ENCODE results near the gene ZNF277. TPM values are rescaled to one million over a fixed set of nuclear protein-coding genes. Genes with fewer than 3 reads are reported as not detected.
"Not testable (repeated sequence)": the region's sequence is repeated elsewhere in the genome, so short reads cannot be mapped to it uniquely, and the experiment has no call there.

The ZNF277 gene
- total RNA-seq, 2 donors from 2014 or later = 20.3 to 20.4 TPM

GRCh38 chr7:112386619-112387018 is 180.1 kb downstream of the ZNF277 start:
- DNase-seq = no peak
- no peak overlapping the region for H3K27ac ChIP-seq (ENCODE audit: low read depth, low read length)
- Mint-ChIP-seq H3K27ac (no peak overlapping the region), H3K4me1 (no peaks in the 10 kb centered on the region), H3K9me3 (no peaks in the 10 kb centered on the region), H3K27me3 (ENCODE audit: insufficient read depth) (no peaks in the 10 kb centered on the region), H3K4me3 (no peak overlapping the region), H3K36me3 (ENCODE audit: low read depth) (no peaks in the 10 kb centered on the region)
- H3K4me3 ChIP-seq (ENCODE audit: low read length) = no peak overlapping the region
- no peaks in the 10 kb centered on the region for H3K27me3 ChIP-seq (ENCODE audit: control insufficient read depth, insufficient read depth, low read length, poor library complexity, severe bottlenecking)
- 100% methylated on average over 1 of the region's 1 CpG for WGBS, 2 experiments (ENCODE audit: insufficient coverage in 1 of 2, insufficient read length in 1 of 2)
- TF ChIP-seq CTCF (conservative IDR thresholded peaks at IDR 0.05) = no peak
- no peaks in the 10 kb centered on the region for H3K36me3 ChIP-seq (ENCODE audit: control insufficient read depth, insufficient read depth, low read length)
- H3K4me1 ChIP-seq (ENCODE audit: control insufficient read depth, insufficient read depth, low read length) = no peaks in the 10 kb centered on the region
- no peak overlapping the region for H3K9ac ChIP-seq (ENCODE audit: extremely low read depth, low read length, poor library complexity, severe bottlenecking)
- no peaks in the 10 kb centered on the region for H3K9me3 ChIP-seq (ENCODE audit: control insufficient read depth, low read length)

DNA sequence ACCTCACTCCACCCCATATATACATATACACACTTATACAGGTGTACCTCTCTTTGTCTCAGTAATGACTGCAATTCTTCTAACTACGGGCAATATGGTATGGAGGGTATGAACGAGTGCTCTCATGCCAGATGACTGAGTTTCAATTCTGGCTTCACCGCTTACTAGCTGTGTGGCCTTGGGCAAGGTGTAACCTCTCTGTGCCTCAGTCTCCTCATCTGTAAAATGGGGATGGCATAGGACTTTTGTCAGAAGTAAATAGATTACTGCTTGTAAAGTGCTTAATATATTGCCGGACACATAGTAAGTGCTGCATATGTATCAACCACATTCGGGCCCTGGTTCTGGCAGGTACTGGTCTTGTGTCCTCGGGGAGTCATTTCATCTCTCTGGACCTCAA is 183.7 kb downstream of the ZNF277 start:
- Histone ChIP-seq H3K4me1 (ENCODE audit: control insufficient read depth, insufficient read depth, low read length) (no peaks in the 10 kb centered on the region), H3K9me3 (ENCODE audit: control insufficient read depth, low read length) (no peaks in the 10 kb centered on the region), H3K36me3 (ENCODE audit: control insufficient read depth, insufficient read depth, low read length) (no peaks in the 10 kb centered on the region), H3K4me3 (ENCODE audit: low read length) (no peak overlapping the region), H3K9ac (ENCODE audit: extremely low read depth, low read length, poor library complexity, severe bottlenecking) (no peak overlapping the region), H3K27me3 (ENCODE audit: control insufficient read depth, insufficient read depth, low read length, poor library complexity, severe bottlenecking) (no peaks in the 10 kb centered on the region), H3K27ac (ENCODE audit: low read depth, low read length) (no peak overlapping the region)
- Mint-ChIP-seq H3K4me3 (no peak overlapping the region), H3K27ac (no peak overlapping the region), H3K4me1 (peaks cover 6% of the 10 kb centered on the region), H3K27me3 (ENCODE audit: insufficient read depth) (no peaks in the 10 kb centered on the region), H3K9me3 (no peaks in the 10 kb centered on the region), H3K36me3 (ENCODE audit: low read depth) (no peaks in the 10 kb centered on the region)
- 92 to 93% methylated on average over 5 to 6 of the region's 6 CpGs for WGBS, 2 experiments (ENCODE audit: insufficient coverage in 1 of 2, insufficient read length in 1 of 2)
- DNase-seq = no peak
- no peak for TF ChIP-seq CTCF (conservative IDR thresholded peaks at IDR 0.05)

- peak overlapping the region; percentile 67 for H3K27ac Mint-ChIP-seq
Observed at GRCh38 chr7:112391079-112391821, 184.8 kb downstream of the ZNF277 start.

GRCh38 chr7:112391841-112392286 is 185.4 kb downstream of the ZNF277 start:
- Histone ChIP-seq H3K4me3 (ENCODE audit: low read length) (peak overlapping the region; percentile 82), H3K27ac (ENCODE audit: low read depth, low read length) (peak overlapping the region; percentile 73), H3K9ac (ENCODE audit: extremely low read depth, low read length, poor library complexity, severe bottlenecking) (peak overlapping the region; percentile 51)
- not testable (repeated sequence) for H3K27me3 Mint-ChIP-seq (ENCODE audit: insufficient read depth); H3K36me3 ChIP-seq (ENCODE audit: control insufficient read depth, insufficient read depth, low read length); H3K9me3 ChIP-seq (ENCODE audit: control insufficient read depth, low read length); H3K4me1 ChIP-seq (ENCODE audit: control insufficient read depth, insufficient read depth, low read length); H3K27me3 ChIP-seq (ENCODE audit: control insufficient read depth, insufficient read depth, low read length, poor library complexity, severe bottlenecking); H3K9me3 Mint-ChIP-seq; H3K36me3 Mint-ChIP-seq (ENCODE audit: low read depth)
- Mint-ChIP-seq H3K27ac (peak overlapping the region; percentile 71), H3K4me3 (peak overlapping the region; percentile 69), H3K4me1 (peaks cover 10% of the 10 kb centered on the region)
- WGBS, 2 experiments (ENCODE audit: insufficient coverage in 1 of 2, insufficient read length in 1 of 2) = 0 to 1% methylated on average over 6 to 37 of the region's 37 CpGs
- peak; percentile 80 for DNase-seq

More at GRCh38 chr7:112391079-112391821, 184.8 kb downstream of the ZNF277 start:
- not testable (repeated sequence) for H3K9me3 Mint-ChIP-seq; H3K27me3 Mint-ChIP-seq (ENCODE audit: insufficient read depth); H3K9me3 ChIP-seq (ENCODE audit: control insufficient read depth, low read length); H3K36me3 Mint-ChIP-seq (ENCODE audit: low read depth); H3K36me3 ChIP-seq (ENCODE audit: control insufficient read depth, insufficient read depth, low read length); H3K27me3 ChIP-seq (ENCODE audit: control insufficient read depth, insufficient read depth, low read length, poor library complexity, severe bottlenecking); H3K4me1 ChIP-seq (ENCODE audit: control insufficient read depth, insufficient read depth, low read length); H3K9ac ChIP-seq (ENCODE audit: extremely low read depth, low read length, poor library complexity, severe bottlenecking)
- WGBS, 2 experiments (ENCODE audit: insufficient coverage in 1 of 2, insufficient read length in 1 of 2) = 10 to 71% methylated on average over 3 to 47 of the region's 69 CpGs
- Mint-ChIP-seq H3K4me3 (peak overlapping the region; percentile 69), H3K4me1 (peaks cover 10% of the 10 kb centered on the region)
- Histone ChIP-seq H3K4me3 (ENCODE audit: low read length) (peak overlapping the region; percentile 59), H3K27ac (ENCODE audit: low read depth, low read length) (peak overlapping the region; percentile 41)
- peak; percentile 70 for DNase-seq

Other genes starting within 250 kb of the ZNF277 start
- gene DOCK4, start 296 bp upstream of the ZNF277 start, total RNA-seq = 10 to 100 TPM; 11.2 to 15.3 TPM
- gene IFRD1, start 243.8 kb downstream of the ZNF277 start, total RNA-seq = 10 to 100 TPM; 54.3 to 57.6 TPM

Measured in endodermal cell (in vitro differentiated cells).